ENCODE measurements around the gene SLC22A15. TPM values are rescaled to one million over a fixed set of nuclear protein-coding genes. Genes with fewer than 3 reads are reported as not detected.

SLC22A15 gene
- total RNA-seq, 3 donors from 2014 or later (not counting 1 experiment from before 2014, with no cell fraction given) = 6.0 to 9.2 (median 6.3) TPM

DNA sequence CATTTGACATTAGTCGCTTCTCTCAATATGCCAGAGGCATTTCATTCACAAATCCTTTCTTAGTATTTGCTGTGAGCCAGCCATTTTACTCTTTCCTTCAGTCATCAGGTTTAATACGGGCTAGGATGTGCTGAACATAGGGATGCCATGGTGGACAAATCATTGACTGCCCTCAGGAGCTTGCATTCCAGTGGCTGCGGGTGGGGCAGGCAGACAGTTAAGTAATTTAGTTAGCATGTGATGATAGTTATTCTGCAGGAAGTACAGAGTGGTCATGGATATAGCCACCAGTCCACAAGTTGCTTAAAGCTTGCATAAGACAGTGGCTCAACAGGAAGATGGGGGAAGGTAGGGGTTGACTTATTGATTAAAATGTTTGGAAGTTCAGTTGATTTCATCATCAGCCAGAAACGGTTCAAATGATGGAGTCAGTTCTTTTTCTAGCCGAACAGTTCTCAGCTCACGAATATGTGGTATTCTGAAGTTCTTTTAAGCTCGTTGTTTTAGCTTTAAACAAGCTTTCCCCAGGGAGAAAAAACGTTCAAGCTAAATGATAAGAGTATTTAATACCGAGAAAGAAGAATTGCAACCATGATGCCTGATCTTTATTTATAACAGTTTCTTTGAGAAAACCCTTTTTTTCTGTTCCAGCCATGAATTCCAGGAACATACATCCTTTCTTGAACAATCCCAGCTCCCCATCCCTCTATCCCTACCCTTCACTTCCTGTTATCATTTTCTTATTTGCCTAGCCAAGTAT lies 1.4 kb downstream of the SLC22A15 start:
- Histone ChIP-seq H3K27me3 (ENCODE audit: control insufficient read depth, insufficient read depth, low read length) (no peaks in the 10 kb centered on the region), H3K4me1 (ENCODE audit: control insufficient read depth, insufficient read depth, low read length) (peaks cover 18% of the 10 kb centered on the region), H3K27ac (ENCODE audit: low read length) (no peak overlapping the region), H3K4me3 (ENCODE audit: low read length) (no peak overlapping the region), H3K9me3 (ENCODE audit: control insufficient read depth, insufficient read depth, low read length) (no peaks in the 10 kb centered on the region), H3K36me3 (ENCODE audit: control insufficient read depth, insufficient read depth, low read length) (no peaks in the 10 kb centered on the region)
- no peak for ATAC-seq
- Mint-ChIP-seq H3K27ac (peak overlapping the region; percentile 75 to 89), H3K4me3 (peak overlapping the region; percentile 94), H3K9me3 (no peaks in the 10 kb centered on the region), H3K4me1 (peaks cover 29 to 35% of the 10 kb centered on the region in 2 donors), H3K27me3 (ENCODE audit: low read depth in 2 of 2) (no peaks in the 10 kb centered on the region), H3K36me3 (no peaks in the 10 kb centered on the region)
- DNase-seq = no peak
- 89% methylated on average over 9 of the region's 9 CpGs for WGBS (ENCODE audit: insufficient coverage)
- intact Hi-C loops (cut with micrococcal nuclease) = no loop called here
- no peak for TF ChIP-seq CTCF (IDR thresholded peaks at IDR 0.05)

DNA sequence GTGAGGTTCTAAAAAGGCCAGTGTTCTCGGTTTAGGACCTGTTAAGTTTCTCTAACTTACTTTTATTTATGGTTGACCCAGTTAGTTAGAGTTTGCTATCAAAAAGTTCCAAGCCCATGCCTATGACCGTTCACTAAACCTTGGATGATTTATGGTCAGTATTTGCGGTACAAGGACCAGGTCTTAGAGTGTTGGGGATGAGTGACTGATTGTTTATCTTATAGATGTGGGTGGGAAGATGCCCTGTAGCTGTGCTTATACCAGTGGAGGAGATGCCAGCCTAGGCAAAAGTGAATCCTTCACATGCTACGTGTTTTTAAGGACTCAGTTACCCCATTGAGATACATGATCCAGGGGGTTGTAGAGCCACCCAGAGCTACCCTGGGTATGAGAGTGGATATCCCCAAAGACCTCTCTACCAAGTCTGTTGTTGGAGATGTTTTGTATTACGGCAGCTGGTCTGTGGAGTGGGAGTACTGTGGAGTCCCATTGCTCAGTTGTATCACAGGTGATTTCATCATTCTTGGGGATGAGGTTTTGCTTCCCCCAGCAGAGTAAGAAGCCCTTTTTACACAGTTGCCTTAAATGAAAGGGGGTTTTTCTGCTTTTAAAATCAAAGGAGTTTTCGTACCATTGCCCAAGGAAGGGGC lies 2.1 kb downstream of the SLC22A15 start:
- no peak for TF ChIP-seq CTCF (IDR thresholded peaks at IDR 0.05)
- no peak overlapping the region for H3K4me3 Mint-ChIP-seq
- peaks cover 29 to 35% of the 10 kb centered on the region in 2 donors for H3K4me1 Mint-ChIP-seq
- no peaks in the 10 kb centered on the region for H3K27me3 ChIP-seq (ENCODE audit: control insufficient read depth, insufficient read depth, low read length)
- no peaks in the 10 kb centered on the region for H3K36me3 Mint-ChIP-seq
- DNase-seq (no peak), ATAC-seq (no peak)
- peak overlapping the region; percentile 75 to 89 for H3K27ac Mint-ChIP-seq
- H3K36me3 ChIP-seq (ENCODE audit: control insufficient read depth, insufficient read depth, low read length) = no peaks in the 10 kb centered on the region
- peaks cover 18% of the 10 kb centered on the region for H3K4me1 ChIP-seq (ENCODE audit: control insufficient read depth, insufficient read depth, low read length)
- H3K27me3 Mint-ChIP-seq (ENCODE audit: low read depth in 2 of 2) = no peaks in the 10 kb centered on the region
- intact Hi-C loops (cut with micrococcal nuclease) = no loop called here
- no peak overlapping the region for H3K4me3 ChIP-seq (ENCODE audit: low read length)
- WGBS (ENCODE audit: insufficient coverage) = 95% methylated on average over 5 of the region's 6 CpGs
- H3K9me3 Mint-ChIP-seq = no peaks in the 10 kb centered on the region
- no peaks in the 10 kb centered on the region for H3K9me3 ChIP-seq (ENCODE audit: control insufficient read depth, insufficient read depth, low read length)
- no peak overlapping the region for H3K27ac ChIP-seq (ENCODE audit: low read length)

GRCh38 chr1:115980156-115980555 lies 3.8 kb downstream of the SLC22A15 start:
- ATAC-seq (no peak), DNase-seq (no peak)
- WGBS (ENCODE audit: insufficient coverage) = no CpG with 5 or more reads among the region's 2 CpGs
- no peak overlapping the region for H3K4me3 ChIP-seq (ENCODE audit: low read length)
- peaks cover 18% of the 10 kb centered on the region for H3K4me1 ChIP-seq (ENCODE audit: control insufficient read depth, insufficient read depth, low read length)
- H3K27ac ChIP-seq (ENCODE audit: low read length) = no peak overlapping the region
- H3K9me3 ChIP-seq (ENCODE audit: control insufficient read depth, insufficient read depth, low read length) = no peaks in the 10 kb centered on the region
- H3K36me3 ChIP-seq (ENCODE audit: control insufficient read depth, insufficient read depth, low read length) = no peaks in the 10 kb centered on the region
- Mint-ChIP-seq H3K4me3 (no peak overlapping the region), H3K27me3 (ENCODE audit: low read depth in 2 of 2) (no peaks in the 10 kb centered on the region), H3K36me3 (no peaks in the 10 kb centered on the region), H3K9me3 (no peaks in the 10 kb centered on the region), H3K27ac (no peak overlapping the region), H3K4me1 (peaks cover 27 to 35% of the 10 kb centered on the region in 2 donors)
- TF ChIP-seq CTCF (IDR thresholded peaks at IDR 0.05) = no peak
- intact Hi-C loops (cut with micrococcal nuclease) = loop anchor here (10.0 kb wide), 1 partner anchor 375 kb away; no protein-coding TSS in a partner anchor
- no peaks in the 10 kb centered on the region for H3K27me3 ChIP-seq (ENCODE audit: control insufficient read depth, insufficient read depth, low read length)
